GM18951 (cell line): ENCODE results near the gene ZNF580.

Experiments
- POLR2A ChIP-seq: IDR thresholded peaks from 4 replicates; pipeline ENCODE4 v1.6.1; 2011; ENCODE audit warnings: mild to moderate bottlenecking; ENCODE audit not compliant: insufficient read length, insufficient read depth; ENCODE audit errors: extremely low read depth
- in situ Hi-C: fragments of 300-500 bp; cut with MboI; formaldehyde crosslinking; loops from one replicate; pipeline ENCODE4 v1.12.0; 2022; ENCODE audit warnings: low sequenced_read_pairs, mixed read lengths, inconsistent platforms; ENCODE audit not compliant: unreplicated experiment

The ZNF580 gene

DNA sequence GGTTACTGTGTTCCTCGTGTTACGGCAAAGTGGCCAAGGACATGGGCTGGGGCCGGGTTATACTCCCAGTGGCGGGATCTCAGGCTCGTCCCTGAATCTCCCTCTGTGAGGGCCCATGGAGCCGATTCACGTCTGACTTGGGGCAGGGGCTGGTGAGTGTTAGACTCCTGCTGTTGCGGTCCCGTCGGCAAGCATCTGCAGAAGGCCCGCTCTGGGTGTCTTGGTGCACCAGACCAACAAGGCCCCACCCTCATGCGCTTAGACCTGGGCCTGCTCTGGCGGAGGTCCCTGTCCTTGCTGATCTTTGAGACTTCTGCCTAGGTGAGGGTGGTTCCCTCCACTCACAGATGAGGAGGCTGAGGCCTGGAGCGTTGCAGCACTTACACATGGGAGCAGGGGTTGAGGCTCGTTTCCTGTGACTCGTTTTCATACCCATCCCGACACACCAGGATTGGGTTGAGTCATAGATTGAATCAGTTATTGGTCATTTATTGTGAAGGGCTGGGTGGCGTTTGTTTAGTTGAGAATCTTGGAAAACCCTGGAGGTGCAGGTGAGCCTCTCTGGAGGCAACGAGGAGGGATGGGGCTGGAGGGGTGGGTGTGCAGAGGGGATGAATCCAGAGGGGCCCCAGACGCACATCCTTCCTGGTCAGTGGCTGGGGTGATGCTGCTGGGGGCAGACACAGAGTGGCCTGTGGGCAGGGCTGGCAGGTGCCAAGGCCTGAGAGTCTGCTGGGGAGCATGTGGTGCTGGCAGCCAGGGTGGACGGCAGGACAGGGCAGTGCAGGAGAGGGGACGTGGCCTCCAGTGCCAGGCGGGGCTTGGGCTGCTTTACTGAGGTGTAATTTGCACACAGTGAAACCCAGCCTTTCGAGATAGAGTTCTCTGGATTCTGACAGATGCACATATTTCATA is 38.8 kb downstream of the ZNF580 start:
- in situ Hi-C loops, result no loop called here
- no peak for TF ChIP-seq POLR2A

DNA sequence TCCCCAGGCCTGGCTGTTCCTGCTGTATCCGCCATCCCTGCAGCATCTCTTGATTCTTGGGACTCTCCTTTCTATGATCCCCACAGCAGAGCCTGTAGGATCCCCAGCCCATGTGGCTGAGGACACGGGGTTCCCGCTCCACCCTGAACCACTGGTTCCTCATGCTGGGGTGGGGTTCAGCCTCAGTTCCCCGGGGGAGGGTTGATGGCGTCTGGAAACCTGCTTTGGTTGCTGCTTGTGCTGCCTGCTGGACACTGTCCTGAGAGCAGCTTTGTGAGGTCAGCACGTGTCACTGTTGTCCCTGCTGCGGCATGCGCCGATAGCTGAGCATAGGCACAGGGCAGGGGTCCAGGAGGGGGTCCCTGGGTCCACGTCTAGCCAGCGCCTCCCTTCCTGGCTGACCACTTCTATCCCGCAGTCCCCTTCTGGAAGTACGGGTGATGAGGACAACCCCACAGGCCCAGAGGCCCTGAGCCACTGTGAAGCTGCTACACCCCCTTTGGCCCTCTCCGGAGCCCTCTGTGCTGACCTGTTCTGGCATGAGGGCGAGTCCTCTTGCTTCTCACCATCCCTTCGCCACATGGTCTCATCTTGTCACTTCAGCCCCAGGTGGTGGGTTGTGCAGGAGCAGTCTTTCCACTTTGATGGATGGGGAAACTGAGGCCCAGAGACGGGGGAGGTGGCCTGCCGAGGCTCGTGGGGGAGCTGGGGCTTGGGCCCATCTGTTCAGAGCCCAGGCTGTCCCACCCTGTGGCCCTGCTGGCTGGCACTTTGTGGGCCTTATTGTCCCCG is 39.7 kb downstream of the ZNF580 start:
- in situ Hi-C loops, result no loop called here
- TF ChIP-seq POLR2A, result no peak

DNA sequence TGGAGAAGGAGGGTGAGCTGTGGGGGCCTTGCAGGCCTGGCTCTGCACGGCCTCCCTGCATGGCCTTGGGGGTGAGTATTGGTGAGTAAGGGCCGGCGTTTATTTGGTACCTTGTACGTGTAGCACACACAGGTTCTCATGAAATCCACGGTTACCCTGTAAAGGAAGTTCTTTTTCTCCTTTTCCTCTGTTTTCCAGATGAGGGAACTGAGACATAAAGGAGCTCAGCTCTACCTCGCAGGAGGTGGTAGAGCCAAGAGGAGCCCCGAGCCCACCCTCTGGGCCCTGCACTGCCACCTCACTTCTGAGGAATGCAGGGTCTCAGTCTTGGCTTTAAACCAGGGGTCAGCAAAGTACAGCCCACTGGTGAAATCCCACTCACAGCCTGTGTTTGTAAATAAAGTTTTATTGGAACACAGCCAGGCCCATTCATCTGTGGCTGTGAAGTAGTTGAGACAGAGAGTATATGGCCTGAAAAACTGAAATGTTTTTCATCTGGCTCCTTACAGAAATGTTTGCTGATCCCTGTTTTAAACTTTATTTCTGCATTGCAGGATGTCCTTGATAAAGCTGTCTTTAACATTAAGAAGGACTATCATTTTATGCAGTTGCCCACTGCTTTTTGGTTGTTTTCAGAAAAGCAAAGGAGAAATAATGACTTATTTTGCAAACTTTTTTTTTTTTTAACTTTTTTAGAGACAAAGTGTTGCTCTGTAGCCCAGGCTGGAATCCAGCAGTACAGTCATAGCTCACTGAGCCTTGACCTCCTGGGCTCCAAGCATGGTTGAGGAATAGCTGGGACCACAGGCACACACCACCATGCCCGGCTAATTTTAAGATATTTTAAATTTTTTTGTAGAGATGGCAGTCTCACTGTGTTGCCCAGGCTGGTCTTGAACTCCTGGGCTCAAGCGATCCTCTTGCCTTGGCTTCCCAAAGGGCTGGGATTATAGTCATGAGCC is 40.6 kb downstream of the ZNF580 start:
- in situ Hi-C loops, result no loop called here
- no peak for TF ChIP-seq POLR2A

DNA sequence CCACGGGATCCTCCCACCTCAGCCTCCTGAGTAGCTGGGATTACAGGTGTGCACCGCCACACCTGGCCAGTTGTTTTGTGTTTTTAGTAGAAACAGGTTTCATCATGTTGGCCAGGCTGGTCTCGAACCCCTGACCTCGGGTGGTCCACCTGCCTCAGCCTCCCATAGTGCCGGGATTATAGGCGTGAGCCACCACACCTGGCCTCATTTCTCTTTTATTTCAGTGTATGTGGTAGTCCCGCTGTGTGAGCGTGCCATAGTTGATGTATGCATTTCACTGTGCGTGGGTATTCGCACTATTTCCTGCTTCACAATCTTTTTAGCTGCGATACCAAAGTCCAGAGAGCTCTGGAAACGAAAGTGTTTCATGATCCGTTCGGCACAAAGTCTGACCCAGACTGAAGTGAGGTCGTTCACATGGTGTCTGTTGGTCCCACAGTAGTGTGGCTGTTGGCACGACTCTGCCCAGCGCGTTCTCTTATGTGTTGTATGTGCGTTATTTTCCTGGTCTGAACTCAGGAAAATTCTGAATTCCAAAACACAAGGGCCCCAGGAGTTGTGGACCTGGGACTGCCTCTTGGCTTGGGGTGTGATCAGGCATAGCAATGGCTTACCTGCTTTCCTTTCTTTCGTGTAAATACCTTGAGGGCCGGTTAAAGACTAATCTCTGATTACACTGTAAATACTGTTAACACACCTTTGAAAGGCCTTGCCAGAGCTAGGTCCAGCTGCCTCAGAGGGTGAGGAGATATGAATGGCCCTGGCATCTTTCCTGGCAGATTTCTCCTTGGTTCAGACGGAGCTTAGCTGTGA is 42.9 kb downstream of the ZNF580 start:
- no peak for TF ChIP-seq POLR2A
- in situ Hi-C loops, result no loop called here

DNA sequence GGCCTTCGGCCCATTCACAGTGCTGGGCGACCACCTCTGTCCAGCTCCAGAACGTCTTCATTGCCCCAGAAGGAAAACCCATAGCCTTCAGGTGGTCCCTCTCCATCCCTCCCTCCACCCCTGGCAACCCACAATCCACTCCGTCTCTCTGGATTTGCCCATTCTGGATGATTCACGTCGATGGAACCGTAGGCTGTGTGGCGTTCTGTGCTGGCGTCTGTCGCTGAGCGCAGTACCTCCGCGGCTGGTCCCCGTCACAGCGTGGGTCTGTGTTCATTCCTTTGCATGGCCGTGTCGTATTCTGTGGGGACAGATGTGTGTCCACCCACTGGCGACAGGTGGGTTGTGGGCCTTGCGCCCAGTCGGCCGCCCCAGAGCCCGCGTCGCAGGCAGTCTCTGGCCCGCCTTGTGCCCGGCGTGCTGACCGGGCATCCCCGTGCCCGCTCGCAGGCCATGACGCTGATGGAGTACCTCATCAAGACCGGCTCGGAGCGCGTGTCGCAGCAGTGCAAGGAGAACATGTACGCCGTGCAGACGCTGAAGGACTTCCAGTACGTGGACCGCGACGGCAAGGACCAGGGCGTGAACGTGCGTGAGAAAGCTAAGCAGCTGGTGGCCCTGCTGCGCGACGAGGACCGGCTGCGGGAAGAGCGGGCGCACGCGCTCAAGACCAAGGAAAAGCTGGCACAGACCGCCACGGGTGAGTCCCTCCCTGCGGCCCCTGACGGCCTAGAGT is 44.3 kb downstream of the ZNF580 start:
- no peak for TF ChIP-seq POLR2A
- in situ Hi-C loops, result no loop called here

DNA sequence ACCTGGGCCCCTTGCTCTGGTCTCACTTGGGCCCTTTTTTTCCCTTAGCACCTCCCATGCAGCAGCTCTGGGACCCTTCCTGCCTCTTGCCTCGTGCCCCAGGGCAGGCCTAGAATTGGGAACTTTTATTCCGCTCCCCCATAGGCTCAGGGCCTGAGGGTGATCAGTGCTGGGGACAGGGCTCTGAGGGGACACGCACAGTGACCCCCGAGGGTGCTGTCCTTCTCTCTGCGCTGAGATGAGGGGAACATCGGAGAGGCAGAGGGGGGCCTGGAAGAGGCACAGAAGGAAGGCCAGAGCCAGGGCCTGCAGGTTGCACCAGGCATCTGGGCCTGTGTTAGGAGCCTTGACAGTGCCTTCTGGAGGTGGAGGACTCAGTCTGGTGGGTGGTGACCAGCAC is 45.0 kb downstream of the ZNF580 start:
- no peak for TF ChIP-seq POLR2A
- in situ Hi-C loops, result no loop called here

DNA sequence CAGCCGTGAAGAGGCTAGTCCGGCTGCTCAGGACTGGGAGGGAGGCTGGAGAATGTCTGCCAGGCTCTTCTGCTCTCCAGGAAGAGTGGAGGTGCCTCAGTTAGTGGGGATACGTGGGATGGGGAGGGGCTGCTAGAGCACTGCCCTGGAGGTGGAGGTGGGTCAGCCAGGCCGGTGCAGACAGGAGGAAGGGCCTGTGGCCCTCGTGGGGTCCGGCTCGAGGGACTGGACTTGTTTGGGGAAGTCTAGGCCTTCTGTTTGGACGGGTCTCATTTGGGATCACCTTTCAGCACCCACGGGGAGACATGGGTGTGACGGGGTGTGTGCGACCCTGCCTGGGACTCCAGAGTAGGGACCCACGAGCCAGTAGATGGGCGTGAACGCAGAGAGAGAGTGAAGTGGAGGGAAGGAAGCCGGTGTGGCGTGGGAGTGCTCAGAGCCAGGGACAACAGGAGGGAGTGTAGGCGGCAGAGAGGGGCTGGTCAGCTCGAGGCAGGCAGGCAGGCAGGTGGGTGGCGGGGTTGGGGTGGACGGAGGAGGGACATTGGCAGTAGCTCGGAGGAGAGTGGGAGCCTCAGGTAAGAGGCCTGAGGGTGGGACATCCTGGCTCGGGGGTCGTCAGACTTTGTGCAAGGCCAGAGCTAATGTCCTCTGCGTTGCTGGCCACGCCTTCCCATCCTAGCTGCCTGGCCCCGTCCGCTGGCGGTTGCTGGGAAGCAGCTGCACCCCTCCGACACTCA is 45.7 kb downstream of the ZNF580 start:
- in situ Hi-C loops, result no loop called here
- TF ChIP-seq POLR2A, result no peak

DNA sequence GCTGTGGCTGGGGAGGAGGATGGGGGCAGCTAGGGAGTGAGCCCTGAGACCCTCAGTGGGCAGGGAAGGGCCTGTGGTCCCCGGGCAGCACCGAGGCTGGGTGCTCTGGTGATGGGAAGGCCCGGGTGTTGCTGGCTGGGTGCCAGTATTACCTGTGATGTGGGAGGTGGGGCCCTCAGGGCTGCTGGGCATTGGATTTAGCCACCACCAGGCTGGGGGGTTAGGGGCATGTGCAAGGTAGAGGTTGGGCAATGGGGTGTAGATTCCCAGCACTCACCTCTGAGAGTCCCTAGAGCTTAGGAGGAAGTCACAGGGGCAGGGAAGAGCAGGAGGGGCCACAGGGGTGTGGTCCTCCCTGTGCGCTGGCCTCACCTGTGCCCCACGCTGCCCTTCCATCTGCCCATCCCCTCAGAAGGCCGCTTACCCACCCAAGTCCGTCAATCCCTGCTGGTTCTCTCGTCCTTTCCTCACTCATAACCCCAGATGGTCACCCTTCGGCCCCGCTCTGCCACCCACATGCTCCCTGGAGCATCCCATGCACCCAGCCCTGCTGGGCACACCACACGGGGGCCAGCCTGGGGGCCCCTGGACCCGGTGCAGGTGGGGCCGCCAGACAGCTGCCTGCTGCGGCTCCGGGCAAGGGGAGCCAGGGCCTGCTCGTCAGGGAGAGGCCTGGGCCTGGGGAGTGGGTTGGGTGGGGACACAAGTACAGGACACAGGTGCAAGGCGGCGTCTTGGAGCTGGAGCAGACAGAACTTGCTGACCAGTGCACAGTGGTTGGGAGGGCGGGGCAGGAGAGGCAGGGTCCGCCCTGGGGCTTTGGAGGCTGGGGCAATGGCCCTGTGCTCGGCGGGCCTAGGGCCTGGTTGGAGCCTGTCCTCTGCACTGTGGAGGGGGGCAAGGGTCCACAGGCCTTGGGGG is 46.7 kb downstream of the ZNF580 start:
- in situ Hi-C loops, result no loop called here
- TF ChIP-seq POLR2A, result no peak

DNA sequence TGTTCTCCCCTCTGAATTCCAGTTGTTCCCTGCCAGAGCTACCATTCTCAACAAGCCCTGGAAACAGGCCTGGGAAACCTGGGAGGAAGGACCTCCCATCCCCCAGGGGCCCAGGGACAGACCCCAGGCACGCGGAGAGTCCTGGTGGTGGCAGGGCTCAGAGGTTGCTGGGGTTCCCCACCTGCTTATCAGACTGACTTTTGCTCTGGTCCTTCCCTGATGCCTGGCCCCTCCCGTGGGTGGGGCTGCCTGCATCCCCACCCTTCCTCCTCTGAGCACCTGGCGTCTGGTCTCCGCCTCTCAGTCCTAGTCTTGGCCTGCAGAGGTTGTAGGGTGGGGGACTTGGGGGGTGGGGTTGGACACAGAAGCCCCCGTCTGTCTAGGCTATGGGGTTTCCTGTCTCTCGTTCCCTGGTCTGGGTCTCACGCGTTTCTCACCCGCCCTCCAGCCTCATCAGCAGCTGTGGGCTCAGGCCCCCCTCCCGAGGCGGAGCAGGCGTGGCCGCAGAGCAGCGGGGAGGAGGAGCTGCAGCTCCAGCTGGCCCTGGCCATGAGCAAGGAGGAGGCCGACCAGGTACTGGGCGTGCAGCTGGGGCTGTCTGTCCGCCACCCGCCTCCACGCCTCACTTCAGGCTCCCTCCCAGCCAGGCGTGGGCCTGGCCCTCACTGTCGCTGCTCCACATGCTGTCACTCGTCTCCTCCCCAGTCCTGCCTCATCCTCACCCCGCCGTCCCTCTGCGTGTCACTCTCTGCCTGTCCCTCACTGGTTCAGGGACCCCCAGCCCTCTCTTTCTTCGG is 47.8 kb downstream of the ZNF580 start:
- in situ Hi-C loops, result no loop called here
- TF ChIP-seq POLR2A, result no peak
